Keratinocyte (primary cell): Measurements from ENCODE around the gene TRMT61A. TPM values are rescaled to one million over a fixed set of nuclear protein-coding genes. Genes with fewer than 3 reads are reported as not detected.

Experiments
- DNase-seq: peaks from one replicate; pipeline ENCODE4 v3.0.0-alpha.2; 2011; ENCODE audit warnings: low read depth, missing footprints, low spot score
- FAIRE-seq: peaks from 2 replicates; lab custom pipeline; 2011; peaks lifted over from hg19 to GRCh38; lab: Jason Lieb, UNC
- H2AFZ ChIP-seq: 2 replicates; pipeline ENCODE4 v1.6.0; 2012; ENCODE audit warnings: low read length, control low read depth, inconsistent platforms; ENCODE audit not compliant: control insufficient read depth
- H3K27ac ChIP-seq: 2 replicates; pipeline ENCODE4 v1.5.1; 2011; ENCODE audit warnings: low read length; ENCODE audit not compliant: control insufficient read depth, insufficient read depth
- H3K27me3 ChIP-seq: 3 replicates; pipeline ENCODE4 v1.6.0; 2011; ENCODE audit warnings: low read length; ENCODE audit not compliant: control insufficient read depth, insufficient read depth; ENCODE audit errors: extremely low read depth
- H3K36me3 ChIP-seq, 2 experiments: 2 replicates in 1 of 2; 3 replicates in 1 of 2; pipeline ENCODE4 v1.5.1; 2011; ENCODE audit warnings: low read length in 2 of 2, mild to moderate bottlenecking in 1 of 2; ENCODE audit not compliant: control insufficient read depth in 2 of 2, insufficient read depth in 2 of 2; ENCODE audit errors: extremely low read depth in 1 of 2
- H3K4me1 ChIP-seq: 3 replicates; pipeline ENCODE4 v1.5.1; 2011; ENCODE audit warnings: low read length; ENCODE audit not compliant: control insufficient read depth, insufficient read depth; ENCODE audit errors: extremely low read depth
- H3K4me2 ChIP-seq: 3 replicates; pipeline ENCODE4 v1.6.0; 2011; ENCODE audit warnings: low read depth, low read length; ENCODE audit not compliant: control insufficient read depth, insufficient read depth; ENCODE audit errors: extremely low read depth
- H3K4me3 ChIP-seq, 3 experiments: fragments of 200-600 bp in 1 of 3; sonication (generic) in 1 of 3; 2 replicates in 2 of 3; 3 replicates in 1 of 3; pipeline ENCODE4 v1.5.1; 2011 to 2016; ENCODE audit warnings: low read length in 3 of 3, mild to moderate bottlenecking in 3 of 3, control low read depth in 2 of 3, inconsistent platforms in 1 of 3, low read depth in 1 of 3, mixed read lengths in 1 of 3, mixed run types in 1 of 3, moderate library complexity in 1 of 3; ENCODE audit not compliant: control insufficient read depth in 2 of 3, insufficient read depth in 2 of 3; ENCODE audit errors: extremely low read depth in 1 of 3
- H3K79me2 ChIP-seq: 2 replicates; pipeline ENCODE4 v1.6.0; 2012; ENCODE audit warnings: low read length; ENCODE audit not compliant: control insufficient read depth, insufficient read depth
- H3K9ac ChIP-seq: 3 replicates; pipeline ENCODE4 v1.6.0; 2011; ENCODE audit warnings: low read length; ENCODE audit not compliant: control insufficient read depth, insufficient read depth; ENCODE audit errors: extremely low read depth
- H3K9me1 ChIP-seq: 3 replicates; pipeline ENCODE4 v1.6.0; 2011; ENCODE audit warnings: low read length; ENCODE audit not compliant: control insufficient read depth, insufficient read depth; ENCODE audit errors: extremely low read depth
- H3K9me3 ChIP-seq: 2 replicates; pipeline ENCODE4 v1.5.1; 2012; ENCODE audit warnings: low read depth, low read length; ENCODE audit not compliant: control insufficient read depth
- H4K20me1 ChIP-seq: 3 replicates; pipeline ENCODE4 v1.6.0; 2011; ENCODE audit warnings: low read length; ENCODE audit not compliant: control insufficient read depth, insufficient read depth; ENCODE audit errors: extremely low read depth
- CTCF ChIP-seq, 3 experiments: IDR thresholded peaks in 1 of 3; conservative IDR thresholded peaks in 1 of 3; optimal IDR thresholded peaks in 1 of 3; 2 replicates in 2 of 3; 3 replicates in 1 of 3; pipeline versions ENCODE3 to v1.5.1; 2011; ENCODE audit warnings: low read length in 3 of 3, mild to moderate bottlenecking in 3 of 3, moderate library complexity in 2 of 3, control low read depth in 1 of 3, inconsistent platforms in 1 of 3; ENCODE audit not compliant: insufficient read depth in 2 of 3; ENCODE audit errors: extremely low read depth in 1 of 3
- EZH2 ChIP-seq: IDR thresholded peaks from one replicate; pipeline ENCODE4 v1.6.1; 2012; ENCODE audit warnings: inconsistent platforms, mild to moderate bottlenecking, low read length, moderate library complexity
- dilution Hi-C: fragments of 300-500 bp; cut with MboI; formaldehyde crosslinking; loops from one replicate; pipeline ENCODE4 v1.7.0; 2020; ENCODE audit warnings: low sequenced_read_pairs; ENCODE audit not compliant: extremely low pct_ligation_motif_present
- polyA plus RNA-seq, 5 experiments: library from polyadenylated mRNA; depleted of rRNA in 3 of 5; stranded (reverse) in 3 of 5; stranded (forward) in 1 of 5; unstranded in 1 of 5; fragments of >200 nt; gene quantifications; 1 replicate in 1 of 5; 2 replicates in 3 of 5; 3 replicates in 1 of 5; pipeline versions ENCODE4 v1.2.1 to v1.2.3, GENCODE V29; 2011 to 2012; ENCODE audit warnings: missing spikeins in 2 of 5, low read depth in 1 of 5, low replicate concordance in 1 of 5

The TRMT61A gene
- polyA plus RNA-seq, 1 donor (not counting 4 experiments of a cell fraction or from before 2014, with no cell fraction given): 4.4 TPM

DNA sequence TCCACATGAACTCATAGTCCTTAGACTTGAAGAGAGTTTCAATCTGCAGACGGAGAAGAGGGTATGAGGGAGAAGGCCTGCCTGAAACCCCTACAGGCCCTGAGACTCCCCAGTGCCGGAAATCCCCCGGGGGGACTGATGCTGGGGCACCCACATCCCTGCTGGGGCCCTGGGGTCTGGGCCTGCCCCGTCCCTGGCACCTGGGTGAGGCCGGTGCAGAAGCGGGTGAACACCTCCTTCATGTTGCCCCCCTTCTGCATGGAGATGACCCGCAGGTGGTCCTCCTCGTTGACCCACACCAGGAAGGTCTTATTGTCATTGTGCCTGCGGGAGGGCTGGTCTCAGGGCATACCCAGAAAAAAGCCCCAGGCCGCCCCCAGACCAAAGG is 8.7 kb upstream of the TRMT61A start:
- Histone ChIP-seq H4K20me1 (peaks cover 7% of the 10 kb centered on the region), H3K36me3 (peaks cover 0 to 2% of the 10 kb centered on the region in 2 experiments), H3K4me3 (no peak overlapping the region), H3K9ac (no peak overlapping the region), H3K27ac (no peak overlapping the region), H3K4me2 (no peak overlapping the region), H3K27me3 (peaks cover 43% of the 10 kb centered on the region), H2AFZ (no peak overlapping the region), H3K79me2 (no peaks in the 10 kb centered on the region), H3K9me3 (no peaks in the 10 kb centered on the region), H3K9me1 (no peaks in the 10 kb centered on the region), H3K4me1 (peaks cover 24% of the 10 kb centered on the region)
- FAIRE-seq (no peak), DNase-seq (no peak)
- TF ChIP-seq CTCF (optimal IDR thresholded peaks at IDR 0.05 in 1 of 3, IDR thresholded peaks at IDR 0.05 in 1 of 3, conservative IDR thresholded peaks at IDR 0.05 in 1 of 3; ENCODE audit: extremely low read depth in 1 of 3, insufficient read depth in 2 of 3, low read length in 3 of 3): no peak
- no peak for TF ChIP-seq EZH2
- dilution Hi-C loops: no loop called here

DNA sequence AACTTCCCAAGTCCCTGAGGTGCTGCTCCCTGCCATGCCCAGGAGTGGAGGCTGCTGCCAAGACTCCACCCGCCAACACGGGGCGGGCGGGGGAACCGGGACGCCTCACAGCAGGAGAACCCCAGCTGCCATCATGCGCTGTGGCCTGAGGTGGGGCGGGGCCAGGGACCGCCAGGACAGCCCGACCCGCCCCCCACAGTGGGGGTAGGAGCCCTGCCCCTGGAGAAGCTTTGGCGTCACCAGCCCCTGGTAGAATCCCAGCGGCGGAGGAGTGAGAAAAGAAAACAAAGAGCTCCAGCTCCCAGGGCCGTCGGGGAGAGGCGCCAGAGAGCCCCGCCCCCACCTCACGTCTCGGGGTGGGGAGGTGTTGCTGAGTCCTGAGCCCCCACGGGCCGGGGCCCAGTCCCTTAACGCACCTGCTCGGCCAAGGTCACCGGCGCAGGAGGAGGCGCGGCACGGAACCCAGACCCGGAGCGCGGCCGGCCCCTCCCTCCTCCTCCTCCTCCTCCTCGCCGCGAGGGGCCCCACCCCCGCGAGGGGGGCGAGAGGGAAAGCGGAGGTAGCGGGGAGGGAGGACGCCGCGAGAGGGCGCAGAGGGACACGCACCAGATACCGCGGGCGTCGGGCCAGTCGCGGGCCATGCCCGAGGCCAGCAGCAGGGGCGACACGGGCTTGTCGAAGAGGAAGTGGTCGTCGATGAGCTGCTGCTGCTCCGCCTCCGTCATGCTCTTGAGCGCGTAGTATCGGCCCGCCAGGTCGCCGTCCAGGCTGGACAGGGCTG is 8.1 kb upstream of the TRMT61A start:
- no peak overlapping the region for H3K27ac ChIP-seq
- peak overlapping the region; percentile 37 for H3K4me2 ChIP-seq
- H3K36me3 ChIP-seq: peaks cover 0 to 2% of the 10 kb centered on the region in 2 experiments
- dilution Hi-C loops: no loop called here
- DNase-seq (no peak), FAIRE-seq (no peak)
- H3K27me3 ChIP-seq: peaks cover 43% of the 10 kb centered on the region
- H2AFZ ChIP-seq: no peak overlapping the region
- peaks cover 7% of the 10 kb centered on the region for H4K20me1 ChIP-seq
- no peak overlapping the region for H3K9ac ChIP-seq
- H3K79me2 ChIP-seq: no peaks in the 10 kb centered on the region
- peaks cover 24% of the 10 kb centered on the region for H3K4me1 ChIP-seq
- TF ChIP-seq EZH2 (peak; percentile 89), CTCF (optimal IDR thresholded peaks at IDR 0.05 in 1 of 3, IDR thresholded peaks at IDR 0.05 in 1 of 3, conservative IDR thresholded peaks at IDR 0.05 in 1 of 3; ENCODE audit: extremely low read depth in 1 of 3, insufficient read depth in 2 of 3, low read length in 3 of 3) (peak in 1 of 3 experiments; percentile 55)
- H3K4me3 ChIP-seq: peak overlapping the region; percentile 18 to 38 (median 27)
- H3K9me1 ChIP-seq: no peaks in the 10 kb centered on the region
- H3K9me3 ChIP-seq: no peaks in the 10 kb centered on the region
